Heart left ventricle (tissue), 16 donors: ENCODE results near the gene CLEC2B. TPM values are rescaled to one million over a fixed set of nuclear protein-coding genes. Genes with fewer than 3 reads are reported as not detected.

Experiments
- ATAC-seq, 4 donors: fragments of 200-7000 bp; cut with Tn5 transposase; one replicate each; pipeline ENCODE4 v1.9.1; 2020 to 2022; ENCODE audit warnings: moderate library complexity in 4 of 4, mild to moderate bottlenecking in 3 of 4, moderate number of reproducible peaks in 1 of 4
- DNase-seq, 5 donors: peaks; one replicate each; pipeline ENCODE4 v3.0.0-alpha.2; 2020
- H3K27ac ChIP-seq, 12 donors: fragments of 200-600 bp; sonication (generic) in 4 of 12; one replicate each; pipeline versions ENCODE4 v1.5.0 to v1.8.0; 2016 to 2022; ENCODE audit warnings: mild to moderate bottlenecking in 2 of 12
- H3K27me3 ChIP-seq, 9 donors: fragments of 200-600 bp; sonication (generic) in 2 of 9; one replicate each; pipeline versions ENCODE4 v1.5.1 to v1.8.0; 2016 to 2022; ENCODE audit warnings: mild to moderate bottlenecking in 3 of 9
- H3K36me3 ChIP-seq, 9 donors: fragments of 200-600 bp; sonication (generic) in 2 of 9; one replicate each; pipeline versions ENCODE4 v1.5.0 to v1.8.0; 2018 to 2022; ENCODE audit warnings: mild to moderate bottlenecking in 2 of 9
- H3K4me1 ChIP-seq, 12 donors: fragments of 200-600 bp; sonication (generic) in 4 of 12; one replicate each; pipeline versions ENCODE4 v1.5.0 to v1.8.0; 2016 to 2022; ENCODE audit warnings: mild to moderate bottlenecking in 3 of 12
- H3K4me3 ChIP-seq, 12 donors: fragments of 200-600 bp; sonication (generic) in 4 of 12; one replicate each; pipeline versions ENCODE4 v1.5.0 to v1.8.0; 2017 to 2022; ENCODE audit warnings: mild to moderate bottlenecking in 9 of 12, moderate library complexity in 4 of 12
- H3K9me3 ChIP-seq, 12 donors: fragments of 200-600 bp; sonication (generic) in 4 of 12; one replicate each; pipeline versions ENCODE4 v1.5.0 to v1.8.0; 2016 to 2022; ENCODE audit warnings: mild to moderate bottlenecking in 1 of 12
- CTCF ChIP-seq, 12 donors: fragments of 200-600 bp; sonication (generic) in 4 of 12; IDR thresholded peaks; one replicate each; pipeline versions ENCODE4 v1.5.0 to v1.8.0; 2018 to 2022; ENCODE audit warnings: antibody characterized with exemption in 12 of 12, mild to moderate bottlenecking in 5 of 12
- POLR2A ChIP-seq, 2 donors: fragments of 450-650 bp; IDR thresholded peaks; one replicate each; pipeline ENCODE4 v1.6.1; 2017; ENCODE audit warnings: antibody characterized with exemption in 2 of 2, mild to moderate bottlenecking in 2 of 2, moderate library complexity in 2 of 2
- WGBS, 4 donors: extraction: QIAGEN DNeasy Blood & Tissue Kit in 2 of 4; methylation state at CpG; one replicate each; pipeline versions ENCODE4 v1.1.5 to v1.1.7; 2013 to 2018; 5-methylcytosine and 5-hydroxymethylcytosine counted together
- intact Hi-C, 10 donors: fragments of 100-400 bp; cut with DNase I; formaldehyde crosslinking; loops; one replicate each; pipeline versions ENCODE4 v1.11.1 to v1.14.2; 2022
- polyA plus RNA-seq, 2 donors: library from polyadenylated mRNA; stranded (reverse); fragments of 200-250 nt; gene quantifications; one replicate each; pipeline ENCODE4 v1.2.3, GENCODE V29; 2013
- total RNA-seq, 9 donors: library from RNA; depleted of rRNA in 2 of 9; stranded (reverse); fragments of >200 nt in 2 of 9; fragmentation: NEBNext Ultra II Directional in 3 of 9; extraction: Animal tissue kit (Norgen Biotek cat#: 25700) in 3 of 9; gene quantifications; one replicate each; pipeline versions ENCODE4 v1.1.0 to v1.2.4, GENCODE V29; 2016 to 2023
- donor health status: ischemic (EF 13 %, LVEDD 7.1; RV severe dilation, severe dysfunction).
- donor health status: healthy with polysubstance abuse.
- donor health status: DM: no; HTN: yes; CAD: no.
- donor health status: DM: no; HTN: no; CAD: no.
- donor health status: ischemic (EF 25% LVEDD 6.9; RV normal size, moderate dysfunction).
- donor health status: ischemic (EF 25% LVEDD 5.7; RV mildly dilated, moderate dysfunction).
- donor health status: healthy.
- donor health status: DM: yes; HTN: yes; CAD: no.
- donor health status: ischemic (EF 35%, LVEDD 5.7; RV mildly dilated, moderate dysfunction).
- donor health status: nonischemic (EF 11% LVEDD 7.7; RV severe dilation, severe dysfunction).
- donor health status: DM: yes; HTN: yes; CAD: no.
- donor health status: PGD.
- donor health status: ischemic (EF 29% LVEDD 5.4; RV normal size, mild dysfunction).
- donor health status: nonischemic (EF 23%, LVEDD 6.1; RV moderate dilation, normal function).

Gene CLEC2B
- total and polyA plus RNA-seq, 11 donors = 2.7 to 18.8 (median 4.5) TPM

- Histone ChIP-seq H3K36me3 (no peaks in the 10 kb centered on the region), H3K27me3 (no peaks in the 10 kb centered on the region), H3K4me1 (no peaks in the 10 kb centered on the region), H3K27ac (no peak within 1 kb of the TSS), H3K9me3 (peaks cover 0 to 4% (median 0%) of the 10 kb centered on the region in 12 donors), H3K4me3 (no peak within 1 kb of the TSS)
- ATAC-seq (no peak), DNase-seq (no peak)
- 88 to 93% (median 90%) methylated on average over 3 of the region's 3 CpGs for WGBS, 4 donors
- no peak for TF ChIP-seq CTCF (IDR thresholded peaks at IDR 0.05)
- no peak for TF ChIP-seq POLR2A (IDR thresholded peaks at IDR 0.05)
- intact Hi-C loops = no loop called here
Measured at GRCh38 chr12:9827209-9827888, 41.8 kb downstream of the CLEC2B start, which contains the start of gene KLRF1. Gene KLRF1 (plus strand): TSS chr12:9827481. CDS start chr12:9827545, 64 bp downstream.

GRCh38 chr12:9820281-9820930, 48.7 kb downstream of the CLEC2B start:
- intact Hi-C loops = loop anchor here in 1 of 10 donors (5.0 kb wide), 1 partner anchor 97 kb away; no protein-coding TSS in a partner anchor
- Histone ChIP-seq H3K27me3 (peaks cover 0 to 4% (median 0%) of the 10 kb centered on the region in 9 donors), H3K4me1 (no peaks in the 10 kb centered on the region), H3K4me3 (no peak overlapping the region), H3K27ac (no peak overlapping the region), H3K9me3 (no peaks in the 10 kb centered on the region), H3K36me3 (no peaks in the 10 kb centered on the region)
- TF ChIP-seq CTCF (IDR thresholded peaks at IDR 0.05) (no peak), POLR2A (IDR thresholded peaks at IDR 0.05) (no peak)
- DNase-seq = no peak
- WGBS, 4 donors = 79 to 89% (median 84%) methylated on average over 7 to 9 of the region's 9 CpGs
- no peak for ATAC-seq

DNA sequence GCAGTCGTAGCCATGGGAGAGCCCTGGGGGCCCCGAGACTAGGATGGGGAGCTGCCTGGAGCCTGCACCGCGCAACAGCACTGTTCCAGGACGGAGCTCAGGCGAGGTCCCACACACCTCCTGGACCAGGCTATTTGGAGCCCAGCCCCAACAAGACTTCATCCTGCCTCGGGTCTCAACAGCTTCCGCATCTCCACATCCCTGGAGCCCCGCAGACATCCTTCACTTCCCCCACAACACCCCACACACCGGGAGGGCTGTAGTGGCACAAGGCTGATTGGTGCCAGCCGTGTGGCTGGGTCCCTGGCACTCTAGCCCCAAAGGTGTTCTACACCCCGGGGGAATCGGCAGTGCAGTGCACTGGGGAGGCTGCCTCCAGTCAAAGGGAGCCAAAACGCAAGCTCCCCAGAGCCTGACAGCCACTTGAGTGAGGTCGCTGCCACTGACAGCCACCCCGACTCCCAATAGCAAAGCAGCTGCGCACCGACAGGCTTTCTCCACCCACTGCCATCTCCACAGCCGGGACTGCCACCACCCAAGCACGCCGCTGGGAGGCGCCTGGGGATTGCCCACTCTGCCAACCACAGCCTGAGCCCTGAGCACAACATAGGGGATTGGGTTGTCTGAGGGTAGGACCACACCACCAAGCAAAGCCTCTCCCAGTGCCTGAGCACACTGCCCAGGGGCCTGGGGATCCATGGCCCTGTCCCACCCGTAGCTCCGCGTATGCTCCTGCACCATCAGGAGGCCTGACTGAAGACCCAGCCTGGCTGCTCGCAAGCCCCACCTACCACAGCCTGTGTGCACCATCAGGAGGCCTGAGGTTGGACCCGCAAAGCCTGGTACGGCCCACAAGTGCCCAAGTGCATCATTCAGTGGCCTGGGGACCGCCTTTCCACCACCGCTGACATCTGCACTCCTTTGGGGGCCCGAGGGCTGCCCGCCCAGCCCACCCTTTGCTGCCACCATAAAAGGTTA, 55.0 kb downstream of the CLEC2B start:
- 41 to 56% (median 47%) methylated on average over 26 to 32 of the region's 32 CpGs for WGBS, 4 donors
- no peaks in the 10 kb centered on the region for H3K9me3 ChIP-seq
- H3K4me1 ChIP-seq = peaks cover 0 to 18% (median 0%) of the 10 kb centered on the region in 12 donors
- ATAC-seq (peak; percentile 73 to 96 (median 92)), DNase-seq (peak; percentile 68 to 91 (median 71))
- TF ChIP-seq CTCF (IDR thresholded peaks at IDR 0.05) = peak; percentile 41 to 80 (median 66)
- no peak for TF ChIP-seq POLR2A (IDR thresholded peaks at IDR 0.05)
- H3K4me3 ChIP-seq = peak overlapping the region in 10 of 12 donors; percentile 8 to 49 (median 30)
- intact Hi-C loops = loop anchor here in 8 of 10 donors (1.0 to 10.0 kb wide), 4 partner anchors 111 to 113 kb away; no protein-coding TSS in a partner anchor
- H3K27me3 ChIP-seq = peaks cover 0 to 17% (median 0%) of the 10 kb centered on the region in 9 donors
- H3K36me3 ChIP-seq = no peaks in the 10 kb centered on the region
- no peak overlapping the region for H3K27ac ChIP-seq
